A549 treated with AZD9567 at 1 μM for 4 hours (cell line): Measurements from ENCODE around the gene EFCAB11. TPM values are rescaled to one million over a fixed set of nuclear protein-coding genes. Genes with fewer than 3 reads are reported as not detected.

Experiments
- total RNA-seq: library from RNA; stranded (reverse); fragments of 200-300 nt; extraction: Qiagen RNA extraction; gene quantifications from 5 replicates; pipeline ENCODE4 v1.2.3, GENCODE V29; 2022; ENCODE audit not compliant: insufficient read depth

EFCAB11 gene, protein sequence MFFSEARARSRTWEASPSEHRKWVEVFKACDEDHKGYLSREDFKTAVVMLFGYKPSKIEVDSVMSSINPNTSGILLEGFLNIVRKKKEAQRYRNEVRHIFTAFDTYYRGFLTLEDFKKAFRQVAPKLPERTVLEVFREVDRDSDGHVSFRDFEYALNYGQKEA
- total RNA-seq = 11.0 to 13.3 TPM (median 13.3 TPM) in 5 replicates

DNA sequence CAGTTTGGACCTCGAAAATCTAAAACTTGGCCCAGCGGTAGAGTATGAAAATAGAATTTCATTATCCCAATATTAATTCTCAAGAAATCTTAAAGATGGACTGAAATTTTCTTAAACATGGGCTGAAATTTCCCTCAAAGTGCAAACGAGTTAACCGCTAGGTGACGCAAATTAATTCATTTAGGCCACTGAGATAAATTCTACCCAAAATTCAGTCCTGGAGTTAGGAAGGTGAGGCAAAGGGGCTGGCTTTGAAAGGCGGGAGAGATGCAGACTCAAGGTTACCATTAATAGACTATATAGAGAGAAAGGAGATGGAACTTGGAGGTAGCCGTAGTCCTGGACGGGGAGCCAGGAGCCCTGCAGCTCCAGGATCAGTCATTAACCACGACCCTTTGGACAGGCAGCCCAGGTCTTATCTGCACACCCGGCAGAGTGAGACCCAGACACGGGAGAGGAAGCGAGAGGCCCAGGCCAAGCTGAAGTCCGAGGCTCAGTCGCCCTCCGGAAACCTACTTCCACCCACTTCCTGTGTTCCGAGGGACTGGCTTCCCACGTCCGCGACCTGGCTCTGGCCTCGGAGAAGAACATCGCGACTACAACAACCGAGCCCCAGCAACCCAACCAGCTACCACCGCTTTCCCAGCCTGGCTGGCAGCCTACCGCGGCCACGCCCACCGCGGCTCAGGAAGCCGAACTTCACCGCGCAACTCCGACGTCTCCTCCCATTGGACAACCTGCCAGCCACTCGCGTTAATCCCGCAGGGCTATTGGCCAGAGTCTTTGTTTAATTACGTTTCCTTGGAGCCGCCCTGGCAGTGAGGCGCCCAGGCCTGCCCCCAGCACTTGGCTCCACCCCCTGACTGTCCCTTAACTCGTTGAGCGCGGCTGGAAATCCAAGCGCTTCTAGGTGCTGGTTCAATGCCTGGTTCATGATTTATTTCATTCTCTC lies at the start of gene EFCAB11:
Gene EFCAB11, minus strand, starts transcription at position 661 of the 952 bp plus-strand sequence. Its CDS starts 70 bp downstream, at position 591.

DNA sequence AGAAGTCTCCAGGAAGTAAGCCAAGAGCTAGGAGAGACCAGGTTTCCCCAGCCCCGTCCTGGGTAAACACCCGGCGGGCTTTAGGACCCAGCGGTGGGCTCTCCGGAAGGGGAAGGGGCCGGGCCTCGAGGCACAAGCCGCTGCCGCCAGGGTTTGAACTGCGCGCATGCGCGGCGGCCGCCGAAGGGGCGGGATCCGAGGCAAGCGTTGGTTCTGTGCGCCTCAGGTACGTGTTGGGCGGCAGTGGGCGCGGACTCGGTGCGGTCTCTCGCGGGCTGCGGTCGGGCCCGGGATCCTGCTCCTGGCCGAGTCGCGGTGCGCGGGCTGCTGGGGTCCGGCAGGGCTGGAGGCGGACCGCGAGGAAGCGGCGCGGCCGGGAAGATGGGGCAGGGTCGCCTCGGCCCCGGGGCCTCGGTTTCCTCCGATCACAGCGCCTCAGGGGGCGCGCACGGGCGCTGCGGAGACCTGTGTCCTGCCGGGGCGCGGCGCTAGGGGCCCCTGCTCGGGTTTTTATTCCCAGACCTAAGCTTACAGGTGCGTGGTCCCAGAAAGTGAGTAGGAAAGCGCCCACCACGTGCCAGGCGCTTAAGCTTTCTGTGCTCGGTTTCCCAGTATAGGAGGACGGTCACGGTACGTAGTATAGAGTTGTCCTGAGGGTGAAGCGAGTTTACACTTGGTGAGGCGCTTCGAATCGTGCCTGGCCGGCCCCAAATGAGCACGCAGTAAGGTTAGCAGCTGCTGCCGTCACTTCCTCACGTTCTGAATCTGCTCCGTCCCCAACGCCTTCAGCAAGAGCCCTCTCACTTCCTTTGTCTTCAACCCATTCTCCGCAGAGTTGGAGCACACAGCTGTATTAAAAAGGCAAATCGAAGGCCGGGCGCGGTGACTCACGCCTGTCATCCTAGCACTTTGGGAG lies 1.5 kb upstream of the EFCAB11 start, which contains the start of gene TDP1:
Gene TDP1, plus strand, starts transcription at position 183 of the 916 bp plus-strand sequence. CDS start 7,188 bp downstream, outside the sequence.

Other genes starting within 250 kb of the EFCAB11 start
- 10.9 to 14.0 TPM (median 12.9 TPM) in 5 replicates for gene TDP1, start 1.2 kb upstream of the EFCAB11 start, total RNA-seq
- gene KCNK13, start 107.3 kb upstream of the EFCAB11 start, total RNA-seq = 0.13 to 0.20 TPM (median 0.16 TPM) in 4 of 5 replicates, not detected in the other